MM.1S (cell line): ENCODE data around the gene CDH2.

Source experiments
- EZH2phosphoT487 ChIP-seq: fragments of 300-600 bp; sonication (generic); IDR thresholded peaks from 2 replicates; pipeline ENCODE4 v1.6.1; 2018; ENCODE audit warnings: antibody characterized with exemption, low read length
- TF ChIP-seq, protein P1 (sequence below): fragments of 300-600 bp; sonication (generic); IDR thresholded peaks from 2 replicates; pipeline ENCODE4 v1.5.1; 2016; ENCODE audit warnings: antibody characterized with exemption, low read length, mixed read lengths

DNA sequence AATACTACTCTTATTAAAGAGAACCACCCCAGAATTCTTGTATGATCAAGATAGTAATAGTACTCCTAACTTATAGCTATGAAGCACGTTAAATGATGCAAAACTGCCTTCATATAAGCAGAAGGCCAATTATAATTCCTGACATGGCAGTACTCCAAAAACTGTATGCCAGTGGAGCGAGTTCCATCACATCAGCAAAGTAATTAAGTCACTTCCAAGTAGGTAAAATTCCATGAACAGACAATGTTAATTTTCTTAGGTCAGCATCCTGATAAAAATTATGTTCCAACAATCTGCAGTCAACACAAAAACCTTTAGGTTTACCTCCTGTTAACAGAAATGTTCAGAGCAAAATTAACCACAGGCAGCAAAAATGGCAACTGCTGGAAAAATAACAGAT is 136.7 kb downstream of the CDH2 start:
- TF ChIP-seq, protein P1, sequence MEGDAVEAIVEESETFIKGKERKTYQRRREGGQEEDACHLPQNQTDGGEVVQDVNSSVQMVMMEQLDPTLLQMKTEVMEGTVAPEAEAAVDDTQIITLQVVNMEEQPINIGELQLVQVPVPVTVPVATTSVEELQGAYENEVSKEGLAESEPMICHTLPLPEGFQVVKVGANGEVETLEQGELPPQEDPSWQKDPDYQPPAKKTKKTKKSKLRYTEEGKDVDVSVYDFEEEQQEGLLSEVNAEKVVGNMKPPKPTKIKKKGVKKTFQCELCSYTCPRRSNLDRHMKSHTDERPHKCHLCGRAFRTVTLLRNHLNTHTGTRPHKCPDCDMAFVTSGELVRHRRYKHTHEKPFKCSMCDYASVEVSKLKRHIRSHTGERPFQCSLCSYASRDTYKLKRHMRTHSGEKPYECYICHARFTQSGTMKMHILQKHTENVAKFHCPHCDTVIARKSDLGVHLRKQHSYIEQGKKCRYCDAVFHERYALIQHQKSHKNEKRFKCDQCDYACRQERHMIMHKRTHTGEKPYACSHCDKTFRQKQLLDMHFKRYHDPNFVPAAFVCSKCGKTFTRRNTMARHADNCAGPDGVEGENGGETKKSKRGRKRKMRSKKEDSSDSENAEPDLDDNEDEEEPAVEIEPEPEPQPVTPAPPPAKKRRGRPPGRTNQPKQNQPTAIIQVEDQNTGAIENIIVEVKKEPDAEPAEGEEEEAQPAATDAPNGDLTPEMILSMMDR: no peak
- TF ChIP-seq EZH2phosphoT487: no peak
